ENCODE results near the gene DONSON.

The DONSON gene

DNA sequence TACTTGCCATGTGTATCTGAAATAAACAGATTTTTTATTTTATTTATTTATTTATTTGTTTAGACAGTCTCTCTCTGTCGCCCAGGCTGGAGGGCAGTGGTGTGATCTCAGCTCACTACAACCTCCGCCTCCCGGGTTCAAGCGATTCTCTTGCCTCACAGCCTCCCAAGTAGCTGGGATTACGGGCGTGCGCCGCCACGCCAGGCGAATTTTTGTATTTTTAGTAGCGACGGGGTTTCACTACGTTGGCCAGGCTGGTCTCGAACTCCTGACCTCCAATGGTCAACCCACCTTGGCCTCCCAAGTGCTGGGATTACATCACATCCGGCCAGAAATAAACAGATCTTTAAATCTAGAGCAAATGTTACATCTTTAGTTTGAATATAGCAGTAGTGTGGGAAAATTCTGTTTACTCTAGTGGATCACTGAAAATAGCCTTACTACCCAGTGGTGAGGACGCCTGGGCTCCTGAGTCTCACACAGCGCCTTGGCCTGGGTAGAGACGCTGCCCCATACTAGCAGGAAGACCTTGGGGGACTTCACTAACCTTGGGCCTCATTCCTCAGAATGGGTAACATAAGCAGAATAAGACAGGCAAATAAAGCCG is 47.3 kb downstream of the DONSON start:
- no peaks in the 10 kb centered on the region for H3K27me3 Mint-ChIP-seq (ENCODE audit: low read depth)
- H3K4me3 Mint-ChIP-seq, result peak overlapping the region; percentile 89
- H3K4me1 Mint-ChIP-seq (ENCODE audit: low read depth), result peaks cover 30% of the 10 kb centered on the region
- peaks cover 24% of the 10 kb centered on the region for H3K36me3 Mint-ChIP-seq (ENCODE audit: low read depth)
- peaks cover 5% of the 10 kb centered on the region for H3K9me3 Mint-ChIP-seq
- peak overlapping the region; percentile 97 for H3K27ac Mint-ChIP-seq

DNA sequence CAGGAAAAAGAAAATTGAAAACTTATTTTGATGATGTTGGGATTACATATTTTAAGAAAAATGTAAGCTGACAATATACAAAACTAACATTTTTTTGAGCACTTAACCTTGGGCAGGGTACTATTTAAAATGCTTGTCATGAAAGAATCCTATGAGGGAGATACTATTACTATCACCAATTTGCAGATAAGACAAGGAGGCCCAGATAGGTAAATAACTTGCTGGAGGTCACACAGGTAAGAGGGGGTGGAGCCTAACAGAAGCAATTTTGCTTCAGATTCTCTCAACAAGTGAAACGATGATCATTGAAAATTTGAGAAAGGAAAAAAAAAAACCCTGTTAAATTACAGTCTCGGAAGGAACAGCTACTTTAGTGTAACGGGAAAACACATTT is 47.8 kb downstream of the DONSON start:
- peak overlapping the region; percentile 89 for H3K4me3 Mint-ChIP-seq
- peaks cover 28% of the 10 kb centered on the region for H3K4me1 Mint-ChIP-seq (ENCODE audit: low read depth)
- H3K27ac Mint-ChIP-seq, result peak overlapping the region; percentile 77
- H3K27me3 Mint-ChIP-seq (ENCODE audit: low read depth), result no peaks in the 10 kb centered on the region
- H3K9me3 Mint-ChIP-seq, result peaks cover 5% of the 10 kb centered on the region
- H3K36me3 Mint-ChIP-seq (ENCODE audit: low read depth), result peaks cover 24% of the 10 kb centered on the region

DNA sequence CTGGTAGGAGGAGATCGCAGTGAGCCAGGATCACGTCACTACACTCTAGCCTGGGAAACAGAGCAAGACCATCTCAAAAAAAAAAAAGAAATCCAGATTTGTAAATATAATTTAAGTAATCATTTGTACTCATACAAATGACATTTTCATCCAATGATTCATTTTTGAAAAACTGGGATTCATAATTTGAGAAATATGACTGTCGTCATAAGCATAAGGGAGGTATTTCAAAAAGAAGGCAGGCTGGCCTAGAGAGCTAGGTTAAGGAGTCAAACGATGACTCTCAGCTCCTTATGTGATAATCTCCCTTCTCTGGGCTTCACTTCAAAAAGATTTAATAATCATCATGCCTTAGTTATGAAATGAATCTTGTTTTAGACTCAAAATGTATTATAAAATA is 48.9 kb downstream of the DONSON start:
- Mint-ChIP-seq H3K9me3 (peaks cover 5% of the 10 kb centered on the region), H3K36me3 (ENCODE audit: low read depth) (peaks cover 25% of the 10 kb centered on the region), H3K4me3 (no peak overlapping the region), H3K27me3 (ENCODE audit: low read depth) (no peaks in the 10 kb centered on the region), H3K27ac (no peak overlapping the region), H3K4me1 (ENCODE audit: low read depth) (peaks cover 25% of the 10 kb centered on the region)

DNA sequence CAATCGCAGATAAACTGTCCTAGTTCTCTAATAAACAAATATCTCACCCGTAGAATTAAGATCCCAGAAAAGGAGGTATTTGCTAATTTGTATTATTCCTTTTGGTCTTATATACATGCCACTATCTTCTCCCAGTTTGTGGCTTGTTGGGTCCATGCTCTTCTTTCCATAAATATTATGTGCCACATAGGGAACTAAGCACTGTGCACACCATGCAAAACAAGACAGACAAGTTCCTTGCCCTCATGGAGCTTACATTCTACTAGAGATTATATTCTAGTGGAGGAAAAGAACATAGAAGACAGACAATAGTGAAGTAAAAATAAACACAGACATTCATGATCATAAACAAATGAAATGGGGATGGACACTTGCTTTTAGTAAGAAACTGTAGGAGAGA is 51.3 kb downstream of the DONSON start:
- Mint-ChIP-seq H3K27ac (peak overlapping the region; percentile 4), H3K9me3 (peaks cover 5% of the 10 kb centered on the region), H3K36me3 (ENCODE audit: low read depth) (peaks cover 32% of the 10 kb centered on the region), H3K27me3 (ENCODE audit: low read depth) (no peaks in the 10 kb centered on the region), H3K4me3 (no peak overlapping the region), H3K4me1 (ENCODE audit: low read depth) (peaks cover 16% of the 10 kb centered on the region)

DNA sequence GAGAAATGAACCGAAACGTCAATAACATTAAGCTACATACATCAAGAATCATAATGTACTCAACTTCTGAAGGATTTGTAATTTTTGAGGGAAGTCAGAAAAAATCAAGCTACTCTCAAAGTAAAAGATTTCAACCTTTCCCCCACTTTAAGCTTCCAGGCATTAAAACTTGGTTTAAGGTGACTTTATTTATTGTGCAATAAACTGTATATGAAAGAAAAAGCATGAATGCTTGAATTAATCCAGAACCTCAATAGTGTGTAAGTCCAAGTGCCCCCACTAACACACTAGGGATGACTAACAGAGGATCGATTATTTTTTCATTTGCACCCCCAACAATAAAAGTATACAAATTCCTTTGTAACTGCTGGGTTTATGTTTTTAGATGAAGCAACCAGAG is 57.5 kb downstream of the DONSON start:
- no peaks in the 10 kb centered on the region for H3K4me1 Mint-ChIP-seq (ENCODE audit: low read depth)
- H3K36me3 Mint-ChIP-seq (ENCODE audit: low read depth), result peaks cover 49% of the 10 kb centered on the region
- H3K9me3 Mint-ChIP-seq, result no peaks in the 10 kb centered on the region
- no peak overlapping the region for H3K4me3 Mint-ChIP-seq
- no peak overlapping the region for H3K27ac Mint-ChIP-seq
- no peaks in the 10 kb centered on the region for H3K27me3 Mint-ChIP-seq (ENCODE audit: low read depth)

All from T-helper 1 cell treated with Interleukin-12 subunit alpha and Interleukin-12 subunit beta and Interleukin-4 antibody, amounts not matched to agents 30 μg/mL and 1 μg/mL, for 36 hours (primary cell).